Measurements from ENCODE around the gene ASPSCR1. TPM values are rescaled to one million over a fixed set of nuclear protein-coding genes. Genes with fewer than 3 reads are reported as not detected.

ASPSCR1 gene
- total and polyA plus RNA-seq, 10 of the 15 experiments (the other 5 are each of a cell fraction or from before 2014, with no cell fraction given) = 1.5 to 48.4 (median 25.4) TPM

DNA sequence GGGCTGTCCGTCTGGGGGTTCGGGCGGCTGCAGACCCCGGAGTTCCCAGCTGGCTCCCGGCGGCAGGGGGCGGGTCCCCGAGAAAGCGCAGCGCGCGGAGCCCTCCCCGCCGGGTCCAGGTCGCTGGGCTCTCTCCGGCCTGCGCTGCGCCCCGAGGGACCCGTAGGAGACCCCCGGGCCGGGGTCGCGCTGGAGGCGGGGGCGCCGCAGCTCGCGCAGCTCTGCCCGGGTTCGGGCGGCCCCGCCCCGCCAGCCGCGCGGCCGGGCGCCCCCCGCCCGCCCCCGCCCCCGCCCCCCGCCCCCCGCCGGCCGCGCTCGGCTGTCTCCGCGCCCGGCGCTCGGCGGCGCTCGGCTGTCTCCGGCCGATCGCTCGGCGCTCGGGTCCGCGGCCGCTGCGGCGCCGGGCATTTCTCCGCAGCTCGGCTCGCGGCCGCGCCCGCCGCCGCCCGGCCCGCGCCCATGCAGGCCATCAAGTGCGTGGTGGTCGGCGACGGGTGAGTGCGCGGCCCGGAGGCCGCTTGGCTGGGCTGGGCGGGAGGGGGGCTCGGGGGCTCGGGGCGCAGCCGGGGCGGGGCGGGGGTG, 54.0 kb downstream of the ASPSCR1 start, which contains the start of gene RAC3:
Gene RAC3 (plus strand): TSS at position 376 of the 582 bp plus-strand sequence. CDS start 84 bp downstream, at position 460.
- peak within 1 kb of the TSS; percentile 94 for H3K4me2 ChIP-seq (ENCODE audit: control insufficient read depth, insufficient read depth)
- RAD21 ChIA-PET (ENCODE audit: unreplicated experiment) = interaction anchor here (0.6 to 1.6 kb wide), 2 partner anchors 44 to 72 kb away, joined by 3 to 5 read pairs; no protein-coding TSS in a partner anchor
- H3K9me3 ChIP-seq (replicated peaks; ENCODE audit: control insufficient read depth, insufficient read depth, low read length) = no peaks in the 10 kb centered on the region
- intact Hi-C loops (cut with micrococcal nuclease; ENCODE audit: unreplicated experiment) (no loop called here), in situ Hi-C loops (cut with MboI) (no loop called here)
- SMC1A ChIA-PET (ENCODE audit: uncharacterized antibody, unreplicated experiment) = interaction anchor here (2.5 kb wide), 1 partner anchor 123 kb away, joined by 13 read pairs; no protein-coding TSS in a partner anchor
- H3K9ac ChIP-seq (ENCODE audit: control insufficient read depth, insufficient read depth, low read length) = peak within 1 kb of the TSS; percentile 20; the same call in 1 of the 2 replicates
- H3K4me3 ChIP-seq = peak within 1 kb of the TSS; percentile 65; the same call in 1 of the 2 replicates
- H3K27me3 ChIP-seq (replicated peaks in 1 of 2; ENCODE audit: control insufficient read depth in 2 of 2, insufficient read depth in 2 of 2, low read length in 1 of 2) = no peaks in the 10 kb centered on the region
- WGBS (ENCODE audit: insufficient coverage, insufficient replicate concordance, low lambda C conversion rate, missing lambda C conversion rate) = 1% methylated on average over 20 of the region's 96 CpGs
- H4K20me1 ChIP-seq (ENCODE audit: control insufficient read depth, insufficient read depth) = no peaks in the 10 kb centered on the region
- no peak within 1 kb of the TSS for H3K27ac ChIP-seq (ENCODE audit: control insufficient read depth, insufficient read depth)
- POLR2A ChIA-PET = no interaction called here
- peaks cover under 1% of the 10 kb centered on the region; the same call in 1 of the 2 replicates for H3K79me2 ChIP-seq (ENCODE audit: control insufficient read depth, insufficient read depth, low read length)
- H2AFZ ChIP-seq (ENCODE audit: control insufficient read depth, low read depth, low read length) = peak within 1 kb of the TSS; percentile 73
- FAIRE-seq (no peak), DNase-seq (ENCODE audit: low read depth, low spot score) (no peak), ATAC-seq (peak; percentile 48)
- CTCF ChIA-PET = interaction anchor here (0.6 to 2.3 kb wide), 4 partner anchors 68 to 315 kb away, joined by 3 to 11 read pairs (median 3); no protein-coding TSS in a partner anchor
- TF ChIP-seq GATAD2B (conservative IDR thresholded peaks at IDR 0.05; ENCODE audit: low read depth) (no peak), SRF (IDR thresholded peaks at IDR 0.05; ENCODE audit: low read depth in 2 of 2, low read length in 2 of 2) (peak in 1 of 2 experiments; percentile 66; a peak in 1 of 4 replicates), STAT3 (IDR thresholded peaks at IDR 0.05; ENCODE audit: low read depth, low read length) (no peak)
- BruUV-seq (replicated peaks) = no TSS peak
- no peaks in the 10 kb centered on the region; a peak in 2 of 4 replicates for H3K36me3 ChIP-seq (ENCODE audit: control insufficient read depth in 2 of 2, insufficient read depth in 2 of 2, low read length in 1 of 2)
- H3K4me1 ChIP-seq (ENCODE audit: control insufficient read depth, insufficient read depth, low read length) = peaks cover under 1% of the 10 kb centered on the region

- peaks cover 5% of the 10 kb centered on the region for H3K79me2 ChIP-seq (ENCODE audit: control insufficient read depth, insufficient read depth, low read length)
- H2AFZ ChIP-seq (ENCODE audit: control insufficient read depth, low read depth, low read length) = no peak overlapping the region
- H3K9me3 ChIP-seq (replicated peaks; ENCODE audit: control insufficient read depth, insufficient read depth, low read length) = no peaks in the 10 kb centered on the region
- intact Hi-C loops (cut with micrococcal nuclease; ENCODE audit: unreplicated experiment) (no loop called here), in situ Hi-C loops (cut with MboI) (no loop called here)
- FAIRE-seq = no peak
- ChIA-PET POLR2A (no interaction called here), SMC1A (ENCODE audit: uncharacterized antibody, unreplicated experiment) (no interaction called here), RAD21 (ENCODE audit: unreplicated experiment) (interaction anchor here (0.6 to 1.6 kb wide), 2 partner anchors 44 to 72 kb away, joined by 3 to 5 read pairs; no protein-coding TSS in a partner anchor), CTCF (interaction anchor here (1.5 kb wide), 1 partner anchor 269 kb away, joined by 3 read pairs; no protein-coding TSS in a partner anchor)
- H3K9ac ChIP-seq (ENCODE audit: control insufficient read depth, insufficient read depth, low read length) = no peak overlapping the region
- peak overlapping the region; percentile 61; the same call in 1 of the 2 replicates for H3K4me2 ChIP-seq (ENCODE audit: control insufficient read depth, insufficient read depth)
- DNase-seq (ENCODE audit: low read depth, low spot score) = no peak
- no peaks in the 10 kb centered on the region for H4K20me1 ChIP-seq (ENCODE audit: control insufficient read depth, insufficient read depth)
- H3K27me3 ChIP-seq (replicated peaks in 1 of 2; ENCODE audit: control insufficient read depth in 2 of 2, insufficient read depth in 2 of 2, low read length in 1 of 2) = no peaks in the 10 kb centered on the region
- H3K27ac ChIP-seq (ENCODE audit: control insufficient read depth, insufficient read depth) = no peak overlapping the region
- H3K4me3 ChIP-seq = 0 out of 2 replicates have a peak overlapping the region, but pooled peaks have one; percentile 55
- no TSS peak for BruUV-seq (replicated peaks)
- TF ChIP-seq RBBP5 (conservative IDR thresholded peaks at IDR 0.05) (no peak), LARP7 (IDR thresholded peaks at IDR 0.05) (0 out of 2 replicates have a peak, but pooled peaks have one; percentile 34), IKZF1 (conservative IDR thresholded peaks at IDR 0.05) (no peak), JUND (IDR thresholded peaks at IDR 0.05; ENCODE audit: low read depth, low read length) (no peak)
- TF ChIP-seq, protein P1, sequence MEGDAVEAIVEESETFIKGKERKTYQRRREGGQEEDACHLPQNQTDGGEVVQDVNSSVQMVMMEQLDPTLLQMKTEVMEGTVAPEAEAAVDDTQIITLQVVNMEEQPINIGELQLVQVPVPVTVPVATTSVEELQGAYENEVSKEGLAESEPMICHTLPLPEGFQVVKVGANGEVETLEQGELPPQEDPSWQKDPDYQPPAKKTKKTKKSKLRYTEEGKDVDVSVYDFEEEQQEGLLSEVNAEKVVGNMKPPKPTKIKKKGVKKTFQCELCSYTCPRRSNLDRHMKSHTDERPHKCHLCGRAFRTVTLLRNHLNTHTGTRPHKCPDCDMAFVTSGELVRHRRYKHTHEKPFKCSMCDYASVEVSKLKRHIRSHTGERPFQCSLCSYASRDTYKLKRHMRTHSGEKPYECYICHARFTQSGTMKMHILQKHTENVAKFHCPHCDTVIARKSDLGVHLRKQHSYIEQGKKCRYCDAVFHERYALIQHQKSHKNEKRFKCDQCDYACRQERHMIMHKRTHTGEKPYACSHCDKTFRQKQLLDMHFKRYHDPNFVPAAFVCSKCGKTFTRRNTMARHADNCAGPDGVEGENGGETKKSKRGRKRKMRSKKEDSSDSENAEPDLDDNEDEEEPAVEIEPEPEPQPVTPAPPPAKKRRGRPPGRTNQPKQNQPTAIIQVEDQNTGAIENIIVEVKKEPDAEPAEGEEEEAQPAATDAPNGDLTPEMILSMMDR (IDR thresholded peaks at IDR 0.05 in 2 of 3, conservative IDR thresholded peaks at IDR 0.05 in 1 of 3; ENCODE audit: control insufficient read depth in 2 of 3, extremely low read depth in 1 of 3, insufficient read depth in 1 of 3, low read depth in 3 of 3, low read length in 3 of 3) = 0 out of 6 replicates have a peak, but pooled peaks of 1 of the 3 experiments have one; percentile 2
- H3K4me1 ChIP-seq (ENCODE audit: control insufficient read depth, insufficient read depth, low read length) = peaks cover 6% of the 10 kb centered on the region
- ATAC-seq = peak; percentile 57
- no peaks in the 10 kb centered on the region; a peak in 2 of 4 replicates for H3K36me3 ChIP-seq (ENCODE audit: control insufficient read depth in 2 of 2, insufficient read depth in 2 of 2, low read length in 1 of 2)
- WGBS (ENCODE audit: insufficient coverage, insufficient replicate concordance, low lambda C conversion rate, missing lambda C conversion rate) = 29% methylated on average over 36 of the region's 59 CpGs
Measured at GRCh38 chr17:82031885-82032627, 54.6 kb downstream of the ASPSCR1 start.
